Epithelial cell of proximal tubule (primary cell): Measurements from ENCODE around the gene SERPINA1. TPM values are rescaled to one million over a fixed set of nuclear protein-coding genes. Genes with fewer than 3 reads are reported as not detected.
A peak's percentile ranks its signal among the peaks of the same experiment; 100 is the strongest.

Experiments
- DNase-seq: peaks from one replicate; pipeline ENCODE4 v3.0.0-alpha.2; 2011; ENCODE audit warnings: low read depth
- H3K4me3 ChIP-seq: 2 replicates; pipeline ENCODE4 v1.5.1; 2011; ENCODE audit warnings: low read depth, mild to moderate bottlenecking, low read length
- CTCF ChIP-seq: conservative IDR thresholded peaks from 2 replicates; pipeline ENCODE4 v1.5.1; 2012; ENCODE audit warnings: low read depth, mild to moderate bottlenecking, low read length
- total RNA-seq: library from RNA; depleted of rRNA; stranded (reverse); fragments of >200 nt; gene quantifications from 2 replicates; pipeline ENCODE4 v1.2.3, GENCODE V29; 2015

The SERPINA1 gene
- total RNA-seq, 1 donor from 2014 or later = 15.3 TPM

DNA sequence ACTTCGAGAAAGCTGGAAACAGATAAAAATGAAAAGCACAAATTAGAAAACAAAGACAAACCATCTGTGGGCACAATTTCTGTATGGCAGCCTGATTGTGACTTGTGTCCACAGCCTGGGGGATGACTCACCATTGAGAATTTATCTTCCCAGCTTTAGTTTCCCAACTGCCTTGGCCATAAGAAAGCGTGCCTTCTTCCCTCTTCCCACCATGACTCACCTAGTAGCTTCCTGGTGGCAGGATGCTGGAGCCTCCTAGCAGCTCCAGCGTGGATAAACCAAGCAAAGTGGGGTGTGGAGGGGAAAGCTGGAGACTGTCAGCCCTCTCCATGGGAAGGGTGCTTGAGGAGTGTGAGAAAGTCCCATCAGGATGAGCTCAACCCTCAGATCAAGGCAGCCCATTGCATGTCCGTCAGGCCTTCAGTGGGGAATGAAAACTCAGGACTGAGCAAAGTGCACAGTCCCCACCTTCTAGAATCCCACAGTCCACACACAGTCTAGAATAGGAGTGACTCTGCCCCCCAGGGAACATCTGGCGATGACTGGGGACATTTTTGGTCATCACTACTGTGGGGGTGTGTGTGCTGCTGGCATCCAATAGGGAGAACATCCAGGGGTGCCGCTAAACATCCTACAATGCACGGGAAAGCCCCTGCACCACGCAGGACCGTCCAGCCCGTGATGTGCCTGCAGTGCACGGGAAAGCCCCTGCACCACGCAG is 42.9 kb downstream of the SERPINA1 start:
- H3K4me3 ChIP-seq = no peak overlapping the region
- DNase-seq = peak; percentile 86
- no peak for TF ChIP-seq CTCF

DNA sequence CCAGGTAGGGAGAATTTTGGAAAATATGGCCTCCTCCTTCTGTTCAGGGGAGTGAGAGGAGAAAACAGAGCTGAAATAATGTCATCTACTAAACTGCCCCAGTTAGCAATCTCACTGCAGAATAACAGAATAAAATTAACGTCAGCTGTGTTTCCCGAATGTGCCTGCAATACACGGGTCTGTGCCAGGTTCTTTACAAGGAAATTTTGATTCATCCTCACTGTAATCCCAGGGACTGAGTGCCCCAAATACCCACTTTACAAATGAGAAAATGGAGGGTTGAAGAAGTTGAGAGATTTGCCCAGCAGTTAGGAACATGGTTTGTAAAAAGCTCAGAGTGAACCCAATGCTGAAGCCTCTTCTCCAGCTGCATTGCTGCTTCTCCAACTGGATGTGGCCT is 44.0 kb downstream of the SERPINA1 start:
- TF ChIP-seq CTCF = no peak
- DNase-seq = no peak
- H3K4me3 ChIP-seq = no peak overlapping the region

- no peak overlapping the region for H3K4me3 ChIP-seq
- DNase-seq = no peak
- TF ChIP-seq CTCF = no peak
Measured at GRCh38 chr14:94343238-94344005, 45.0 kb downstream of the SERPINA1 start.

- no peak overlapping the region for H3K4me3 ChIP-seq
- DNase-seq = peak; percentile 95
- TF ChIP-seq CTCF = no peak
Measured at GRCh38 chr14:94342334-94342934, 46.0 kb downstream of the SERPINA1 start.

DNA sequence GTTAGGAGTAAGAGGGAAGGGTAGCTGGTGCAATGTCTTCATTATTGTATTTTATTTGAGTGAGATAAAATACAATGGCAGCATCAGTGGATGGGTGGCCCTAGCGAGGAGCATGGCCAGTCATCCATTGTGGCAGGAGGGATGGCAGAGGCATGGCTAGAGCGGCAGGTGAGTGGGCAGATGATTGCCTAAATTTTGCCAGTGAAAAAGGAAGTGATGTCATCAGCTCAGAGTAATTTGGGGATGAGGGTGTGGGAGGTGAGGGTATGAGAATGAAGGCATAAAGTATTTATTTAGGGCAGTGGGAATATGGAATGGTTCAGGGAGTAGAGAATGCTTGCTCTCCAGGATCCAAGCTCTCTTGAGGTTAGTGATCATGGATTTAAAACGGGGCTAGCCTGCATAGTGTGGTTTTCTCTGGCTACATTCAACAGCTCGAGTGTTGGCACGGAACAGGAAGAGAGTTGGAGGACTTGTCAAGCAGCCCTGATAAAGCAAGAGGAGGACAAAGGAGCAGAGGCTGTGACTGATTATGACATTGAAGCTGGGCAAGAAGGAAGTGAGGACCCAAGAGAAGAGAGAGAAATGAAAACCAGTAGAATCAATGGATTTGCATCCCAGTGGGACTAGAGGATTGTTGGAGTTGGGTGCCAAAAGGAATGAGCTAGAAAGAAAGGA is 46.6 kb downstream of the SERPINA1 start:
- no peak for DNase-seq
- no peak overlapping the region for H3K4me3 ChIP-seq
- TF ChIP-seq CTCF = no peak

DNA sequence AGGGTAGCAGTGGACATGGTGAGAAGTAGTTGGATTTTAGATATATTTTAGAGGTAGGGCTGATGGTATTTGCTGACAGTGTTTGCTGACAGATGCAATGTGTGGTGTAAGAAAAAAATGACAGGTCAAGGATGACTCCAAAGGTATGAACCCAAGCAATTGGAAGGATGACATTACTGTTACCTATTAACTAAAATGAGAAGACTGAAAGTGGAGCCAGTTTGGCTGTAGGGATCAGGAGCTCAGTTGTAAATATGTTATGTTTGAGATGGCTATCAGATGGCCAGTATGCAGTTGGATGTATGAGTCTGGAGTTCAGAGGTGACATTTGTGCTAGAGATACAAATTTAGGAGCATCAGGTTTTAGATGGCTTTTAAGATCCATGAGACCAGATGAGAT is 47.9 kb downstream of the SERPINA1 start:
- no peak for DNase-seq
- no peak for TF ChIP-seq CTCF

More for the DNA sequence above, 47.9 kb downstream of the SERPINA1 start:
- H3K4me3 ChIP-seq = no peak overlapping the region
